IMR-90 (cell line): Measurements from ENCODE around the gene CDK14. TPM values are rescaled to one million over a fixed set of nuclear protein-coding genes. Genes with fewer than 3 reads are reported as not detected.

Source experiments
- ATAC-seq: fragments of 200-7000 bp; cut with Tn5 transposase; 2 replicates; pipeline ENCODE4 v1.9.1; 2020; ENCODE audit warnings: low read depth, mild to moderate bottlenecking, moderate library complexity
- BruUV-seq: library from RNA; stranded (reverse); fragments of 400-500 nt; replicated peaks from 2 replicates; lab custom pipeline; 2021; lab: Mats Ljungman, UMichigan
- CTCF ChIA-PET: fragments of 300-600 bp; formaldehyde crosslinking; extraction: SDS; loops from one replicate; lab custom pipeline; 2021; ENCODE audit warnings: antibody characterized with exemption; lab: Yijun Ruan, JAX
- POLR2A ChIA-PET: fragments of 300-600 bp; sonication (Branson Sonifier 250); formaldehyde crosslinking; loops from one replicate; lab custom pipeline; 2022; ENCODE audit warnings: antibody characterized with exemption; ENCODE audit not compliant: unreplicated experiment; lab: Charles Lee
- DNase-seq: peaks from one replicate; pipeline ENCODE4 v3.0.0; 2013
- H2AFZ ChIP-seq: replicated peaks from 2 replicates; pipeline ENCODE3; 2013; ENCODE audit warnings: low read length, mild to moderate bottlenecking; ENCODE audit not compliant: poor library complexity
- H2AK5ac ChIP-seq: 2 replicates; pipeline ENCODE4 v1.6.1; 2013; ENCODE audit warnings: low read depth, low read length, inconsistent platforms
- H2AK9ac ChIP-seq: replicated peaks from 2 replicates; pipeline ENCODE3; 2013; ENCODE audit warnings: mild to moderate bottlenecking, low read depth, low read length, moderate library complexity; ENCODE audit not compliant: poor library complexity
- H2BK120ac ChIP-seq: 2 replicates; pipeline ENCODE4 v1.6.1; 2013; ENCODE audit warnings: low read depth, low read length, inconsistent platforms
- H2BK15ac ChIP-seq: 3 replicates; pipeline ENCODE4 v1.6.1; 2013; ENCODE audit warnings: low read depth, low read length, inconsistent platforms
- H2BK20ac ChIP-seq: 2 replicates; pipeline ENCODE4 v1.6.1; 2013; ENCODE audit warnings: low read depth, mild to moderate bottlenecking, inconsistent platforms, low read length, moderate library complexity
- H2BK5ac ChIP-seq: 2 replicates; pipeline ENCODE4 v1.6.1; 2013; ENCODE audit warnings: mild to moderate bottlenecking, low read depth, low read length, inconsistent platforms; ENCODE audit not compliant: poor library complexity, severe bottlenecking
- H3K14ac ChIP-seq: replicated peaks from 2 replicates; pipeline ENCODE4 v1.6.1; 2013; ENCODE audit warnings: low read depth, low read length, inconsistent platforms
- H3K18ac ChIP-seq: 2 replicates; pipeline ENCODE4 v1.6.1; 2013; ENCODE audit warnings: low read depth, low read length, control low read depth
- H3K23ac ChIP-seq: 2 replicates; pipeline ENCODE4 v1.6.1; 2013; ENCODE audit warnings: low read depth, low read length, inconsistent platforms
- H3K27ac ChIP-seq: 2 replicates; pipeline ENCODE4 v1.5.1; 2013; ENCODE audit warnings: mild to moderate bottlenecking, control low read depth, low read length; ENCODE audit not compliant: insufficient read depth
- H3K27me3 ChIP-seq: 2 replicates; pipeline ENCODE4 v1.6.1; 2013; ENCODE audit warnings: low read length; ENCODE audit not compliant: control insufficient read depth, insufficient read depth
- H3K36me3 ChIP-seq: 2 replicates; pipeline ENCODE4 v1.6.1; 2013; ENCODE audit warnings: low read length, mixed read lengths; ENCODE audit not compliant: control insufficient read depth, insufficient read depth
- H3K4ac ChIP-seq: 2 replicates; pipeline ENCODE4 v1.6.1; 2013; ENCODE audit warnings: low read depth, low read length, inconsistent platforms
- H3K4me1 ChIP-seq: 2 replicates; pipeline ENCODE4 v1.6.1; 2013; ENCODE audit warnings: low read length, mixed read lengths; ENCODE audit not compliant: control insufficient read depth, insufficient read depth
- H3K4me2 ChIP-seq: 2 replicates; pipeline ENCODE4 v1.6.1; 2013; ENCODE audit warnings: low read depth, mild to moderate bottlenecking, control low read depth, low read length, moderate library complexity
- H3K4me3 ChIP-seq: 2 replicates; pipeline ENCODE4 v1.5.1; 2013; ENCODE audit warnings: low read depth, mild to moderate bottlenecking, control low read depth, low read length, moderate library complexity; ENCODE audit not compliant: insufficient read depth
- H3K56ac ChIP-seq: 2 replicates; pipeline ENCODE4 v1.6.1; 2013; ENCODE audit warnings: low read length, inconsistent platforms; ENCODE audit not compliant: insufficient read depth; ENCODE audit errors: extremely low read depth
- H3K79me1 ChIP-seq, 2 experiments: 2 replicates each; pipeline ENCODE4 v1.6.1; 2013; ENCODE audit warnings: low read length in 2 of 2, inconsistent platforms in 1 of 2, low read depth in 1 of 2
- H3K9ac ChIP-seq: 2 replicates; pipeline ENCODE4 v1.6.1; 2013; ENCODE audit warnings: low read depth, low read length, control low read depth
- H3K9me1 ChIP-seq: 2 replicates; pipeline ENCODE4 v1.6.1; 2013; ENCODE audit warnings: low read length, inconsistent platforms; ENCODE audit not compliant: insufficient read depth
- H3K9me3 ChIP-seq: 2 replicates; pipeline ENCODE4 v1.6.1; 2013; ENCODE audit warnings: low read length; ENCODE audit not compliant: control insufficient read depth, insufficient read depth
- H4K20me1 ChIP-seq: 2 replicates; pipeline ENCODE4 v1.6.1; 2013; ENCODE audit warnings: low read length, inconsistent platforms; ENCODE audit not compliant: insufficient read depth
- H4K5ac ChIP-seq: 2 replicates; pipeline ENCODE4 v1.6.1; 2013; ENCODE audit warnings: mild to moderate bottlenecking, low read depth, low read length, control low read depth
- H4K8ac ChIP-seq, 2 experiments: 2 replicates each; pipeline ENCODE4 v1.6.1; 2013; ENCODE audit warnings: low read depth in 2 of 2, low read length in 2 of 2, control low read depth in 1 of 2, inconsistent platforms in 1 of 2
- H4K91ac ChIP-seq: 2 replicates; pipeline ENCODE4 v1.6.1; 2013; ENCODE audit warnings: low read depth, low read length, inconsistent platforms; ENCODE audit not compliant: insufficient read depth
- CTCF ChIP-seq: conservative IDR thresholded peaks from 2 replicates; pipeline ENCODE4 v1.5.1; 2012; ENCODE audit warnings: mild to moderate bottlenecking, low read depth, low read length, improper control_type of control experiment
- ELK1 ChIP-seq: fragments of 150-350 bp; IDR thresholded peaks from 2 replicates; pipeline ENCODE4 v1.6.1; 2016; ENCODE audit warnings: low read depth, mild to moderate bottlenecking, low read length, moderate library complexity, borderline replicate concordance
- FOS ChIP-seq: fragments of 150-350 bp; IDR thresholded peaks from 2 replicates; pipeline ENCODE4 v1.6.1; 2016; ENCODE audit warnings: low read depth, low read length
- NFE2L2 ChIP-seq: fragments of 150-350 bp; IDR thresholded peaks from 2 replicates; pipeline ENCODE4 v1.6.1; 2016; ENCODE audit warnings: low read depth, mild to moderate bottlenecking, low read length
- RAD21 ChIP-seq: IDR thresholded peaks from 2 replicates; pipeline ENCODE4 v1.6.1; 2012; ENCODE audit warnings: low read length, improper control_type of control experiment
- RCOR1 ChIP-seq: IDR thresholded peaks from 2 replicates; pipeline ENCODE4 v1.6.1; 2012; ENCODE audit warnings: mild to moderate bottlenecking, low read length, improper control_type of control experiment; ENCODE audit not compliant: insufficient replicate concordance
- SMC3 ChIP-seq: fragments of 150-350 bp; IDR thresholded peaks from 2 replicates; pipeline ENCODE4 v1.6.1; 2016; ENCODE audit warnings: low read depth, mild to moderate bottlenecking, antibody characterized with exemption, low read length, moderate library complexity
- WGBS, 2 experiments: methylation state at CpG; one replicate each; pipeline versions ENCODE4 v1.1.5 to v1.1.7; 2013; ENCODE audit warnings: missing lambda C conversion rate in 2 of 2; ENCODE audit not compliant: insufficient read length in 1 of 2; ENCODE audit errors: extremely low coverage in 2 of 2; 5-methylcytosine and 5-hydroxymethylcytosine counted together
- dilution Hi-C: fragments of 300-500 bp; cut with HindIII; formaldehyde crosslinking; loops from one replicate; pipeline ENCODE4 v1.14.3; 2018; ENCODE audit warnings: low sequenced_read_pairs; ENCODE audit not compliant: unreplicated experiment
- in situ Hi-C: fragments of 300-500 bp; cut with MboI; formaldehyde crosslinking; loops from 3 replicates; pipeline ENCODE4 v1.14.3; 2019; ENCODE audit warnings: low sequenced_read_pairs, inconsistent platforms, mixed read lengths
- intact Hi-C: fragments of 100-400 bp; cut with micrococcal nuclease; formaldehyde crosslinking; loops from 2 replicates; pipeline ENCODE4 v1.10.0; 2022
- polyA plus RNA-seq, 3 experiments: library from polyadenylated mRNA; depleted of rRNA; stranded (reverse); fragments of >200 nt; gene quantifications; 2 replicates each; pipeline ENCODE4 v1.2.3, GENCODE V29; 2012; ENCODE audit warnings: low replicate concordance in 1 of 3
- total RNA-seq: library from RNA; depleted of rRNA; stranded (reverse); fragments of >200 nt; gene quantifications from 2 replicates; pipeline ENCODE4 v1.2.3, GENCODE V29; 2012

The CDK14 gene
- total and polyA plus RNA-seq, 2 of the 4 experiments (the other 2 are of a cell fraction), result 10.1 to 29.6 TPM

GRCh38 chr7:90988996-90989765 lies 393.1 kb downstream of the CDK14 start:
- dilution Hi-C loops (no loop called here), intact Hi-C loops (no loop called here), in situ Hi-C loops (no loop called here)
- Histone ChIP-seq H3K4me2 (no peak overlapping the region), H4K91ac (no peak overlapping the region), H3K4me3 (no peak overlapping the region), H3K27me3 (no peaks in the 10 kb centered on the region), H3K18ac (no peak overlapping the region), H2BK5ac (no peak overlapping the region), H3K56ac (no peak overlapping the region), H3K4me1 (no peaks in the 10 kb centered on the region), H4K20me1 (no peaks in the 10 kb centered on the region), H3K23ac (no peak overlapping the region), H3K79me1 (no peaks in the 10 kb centered on the region), H4K5ac (no peak overlapping the region), H4K8ac (no peak overlapping the region), H3K36me3 (no peaks in the 10 kb centered on the region; the same call in 1 of the 2 replicates), H3K9ac (no peak overlapping the region), H2BK120ac (no peak overlapping the region), H3K9me1 (no peaks in the 10 kb centered on the region), H3K4ac (no peak overlapping the region), H3K9me3 (no peaks in the 10 kb centered on the region), H2BK20ac (no peak overlapping the region), H3K27ac (no peak overlapping the region), H2AK9ac (no peak overlapping the region), H2AK5ac (no peak overlapping the region), H2AFZ (no peak overlapping the region), H3K14ac (no peak overlapping the region), H2BK15ac (no peak overlapping the region)
- no peak for TF ChIP-seq FOS
- TF ChIP-seq RAD21, result no peak
- no peak for TF ChIP-seq RCOR1
- no peak for TF ChIP-seq SMC3
- no peak for TF ChIP-seq NFE2L2
- TF ChIP-seq CTCF, result no peak
- TF ChIP-seq ELK1, result no peak
- ChIA-PET POLR2A (no interaction called here), CTCF (no interaction called here)
- ATAC-seq (no peak), DNase-seq (no peak)
- no TSS peak for BruUV-seq
- WGBS, 2 experiments, result no CpG with 5 or more reads among the region's 5 CpGs
